ENCODE results near the gene SPOCK1.

- TF ChIP-seq POLR2A (IDR thresholded peaks at IDR 0.05) = no peak
- no peak for TF ChIP-seq CTCF (IDR thresholded peaks at IDR 0.05)
These were observed 475.8 kb downstream of the SPOCK1 start for GRCh38 chr5:137023371-137023770.
